ENCODE measurements around the gene PIEZO2.

Gene PIEZO2

DNA sequence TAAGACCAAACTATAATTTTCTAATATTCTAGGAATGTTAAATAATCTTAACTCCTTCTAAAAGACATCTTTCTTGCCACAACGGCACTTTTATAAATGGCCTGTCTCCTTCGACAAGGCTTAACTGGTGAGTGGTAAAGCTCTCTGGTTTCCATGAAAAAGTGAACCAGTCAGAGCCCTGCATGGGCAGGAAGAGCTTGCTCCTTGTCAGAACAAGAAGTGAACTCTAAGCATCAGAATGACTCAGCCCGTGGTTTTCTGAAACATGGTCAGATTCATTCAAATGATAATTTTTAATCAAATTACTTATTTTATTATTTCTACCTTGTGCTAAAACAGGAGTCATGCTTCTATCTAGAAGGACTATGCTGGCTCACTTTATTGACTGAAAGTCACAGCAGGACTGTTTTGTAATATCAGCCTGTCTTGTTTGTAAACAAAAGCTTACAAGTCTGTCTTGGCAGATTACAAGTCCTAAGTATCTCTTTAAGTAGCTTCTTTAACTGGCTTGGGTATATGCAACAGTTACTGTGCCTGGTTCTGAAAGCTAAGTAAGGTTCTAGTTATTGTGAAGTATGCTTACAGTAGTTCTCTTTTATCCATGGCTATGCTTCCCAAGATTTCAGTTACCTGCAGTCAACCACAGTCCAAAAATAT is 378.2 kb downstream of the PIEZO2 start:
- TF ChIP-seq, protein P1, sequence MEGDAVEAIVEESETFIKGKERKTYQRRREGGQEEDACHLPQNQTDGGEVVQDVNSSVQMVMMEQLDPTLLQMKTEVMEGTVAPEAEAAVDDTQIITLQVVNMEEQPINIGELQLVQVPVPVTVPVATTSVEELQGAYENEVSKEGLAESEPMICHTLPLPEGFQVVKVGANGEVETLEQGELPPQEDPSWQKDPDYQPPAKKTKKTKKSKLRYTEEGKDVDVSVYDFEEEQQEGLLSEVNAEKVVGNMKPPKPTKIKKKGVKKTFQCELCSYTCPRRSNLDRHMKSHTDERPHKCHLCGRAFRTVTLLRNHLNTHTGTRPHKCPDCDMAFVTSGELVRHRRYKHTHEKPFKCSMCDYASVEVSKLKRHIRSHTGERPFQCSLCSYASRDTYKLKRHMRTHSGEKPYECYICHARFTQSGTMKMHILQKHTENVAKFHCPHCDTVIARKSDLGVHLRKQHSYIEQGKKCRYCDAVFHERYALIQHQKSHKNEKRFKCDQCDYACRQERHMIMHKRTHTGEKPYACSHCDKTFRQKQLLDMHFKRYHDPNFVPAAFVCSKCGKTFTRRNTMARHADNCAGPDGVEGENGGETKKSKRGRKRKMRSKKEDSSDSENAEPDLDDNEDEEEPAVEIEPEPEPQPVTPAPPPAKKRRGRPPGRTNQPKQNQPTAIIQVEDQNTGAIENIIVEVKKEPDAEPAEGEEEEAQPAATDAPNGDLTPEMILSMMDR (conservative IDR thresholded peaks at IDR 0.05): no peak
- TF ChIP-seq ZFX (IDR thresholded peaks at IDR 0.05): no peak
- no peak overlapping the region for H3K27ac ChIP-seq

GRCh38 chr18:10770264-10770663 is 379.1 kb downstream of the PIEZO2 start:
- no peak overlapping the region for H3K27ac ChIP-seq
- no peak for TF ChIP-seq ZFX (IDR thresholded peaks at IDR 0.05)
- TF ChIP-seq, protein P1 (conservative IDR thresholded peaks at IDR 0.05): no peak

DNA sequence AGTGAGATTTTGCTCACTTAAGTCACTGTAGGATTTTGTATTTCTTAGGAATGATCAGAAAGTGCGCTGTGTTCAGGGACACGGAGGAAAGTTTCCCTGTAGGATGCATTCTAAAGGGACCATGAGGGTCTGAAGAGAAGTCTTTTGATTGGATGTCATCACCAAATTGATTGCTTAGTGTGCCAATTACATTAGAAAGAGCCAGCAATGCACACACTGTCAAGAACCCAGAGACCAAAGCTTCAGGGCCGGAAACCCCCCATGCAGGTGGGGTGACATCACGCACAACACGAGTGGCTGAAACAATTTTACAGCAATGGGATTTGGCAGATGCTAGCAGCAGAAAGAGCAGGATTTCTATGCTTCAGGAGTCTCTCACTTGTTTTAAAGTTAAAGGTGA is 381.1 kb downstream of the PIEZO2 start:
- no peak overlapping the region for H3K27ac ChIP-seq
- TF ChIP-seq ZFX (IDR thresholded peaks at IDR 0.05): no peak
- TF ChIP-seq, protein P1 (conservative IDR thresholded peaks at IDR 0.05): no peak

- no peak for TF ChIP-seq ZFX (IDR thresholded peaks at IDR 0.05)
- TF ChIP-seq, protein P1 (conservative IDR thresholded peaks at IDR 0.05): no peak
- no peak overlapping the region for H3K27ac ChIP-seq
Measured at GRCh38 chr18:10767658-10768057, 381.7 kb downstream of the PIEZO2 start.

DNA sequence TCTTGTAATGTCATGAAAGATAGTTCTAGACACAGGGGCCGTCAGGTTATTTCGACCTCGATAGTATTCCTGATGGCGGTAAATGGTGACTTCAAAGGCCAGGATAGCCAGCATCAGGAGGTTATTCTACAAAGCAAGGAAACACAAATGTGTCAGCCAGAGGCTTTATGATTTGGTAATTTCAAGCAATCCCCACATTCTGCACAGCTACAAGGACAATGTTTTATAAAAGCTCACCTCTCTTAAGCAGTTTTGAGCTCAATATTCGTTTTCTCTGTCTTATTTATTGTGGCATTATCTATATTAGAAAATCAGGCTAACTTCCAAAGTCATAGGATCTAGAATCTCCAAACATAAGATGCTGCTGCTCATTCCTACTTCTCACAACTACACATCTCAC is 388.4 kb downstream of the PIEZO2 start:
- TF ChIP-seq, protein P1 (conservative IDR thresholded peaks at IDR 0.05): no peak
- no peak for TF ChIP-seq ZFX (IDR thresholded peaks at IDR 0.05)
- H3K27ac ChIP-seq: no peak overlapping the region

- H3K27ac ChIP-seq: no peak overlapping the region
- TF ChIP-seq, protein P1 (conservative IDR thresholded peaks at IDR 0.05): no peak
- no peak for TF ChIP-seq ZFX (IDR thresholded peaks at IDR 0.05)
Measured at GRCh38 chr18:10759241-10759640, 390.1 kb downstream of the PIEZO2 start.

- H3K27ac ChIP-seq: no peak overlapping the region
- TF ChIP-seq, protein P1 (conservative IDR thresholded peaks at IDR 0.05): no peak
- TF ChIP-seq ZFX (IDR thresholded peaks at IDR 0.05): no peak
Measured at GRCh38 chr18:10757946-10758345, 391.4 kb downstream of the PIEZO2 start.

Data from C4-2B (cell line).